Embryonic facial prominence (tissue), 1 donor: ENCODE measurements around the gene ZBTB20.

ENCODE experiments used
- DNase-seq: peaks from one replicate; pipeline ENCODE4 v3.0.0-alpha.2; 2016; ENCODE audit errors: extremely low spot score

ZBTB20 gene

DNA sequence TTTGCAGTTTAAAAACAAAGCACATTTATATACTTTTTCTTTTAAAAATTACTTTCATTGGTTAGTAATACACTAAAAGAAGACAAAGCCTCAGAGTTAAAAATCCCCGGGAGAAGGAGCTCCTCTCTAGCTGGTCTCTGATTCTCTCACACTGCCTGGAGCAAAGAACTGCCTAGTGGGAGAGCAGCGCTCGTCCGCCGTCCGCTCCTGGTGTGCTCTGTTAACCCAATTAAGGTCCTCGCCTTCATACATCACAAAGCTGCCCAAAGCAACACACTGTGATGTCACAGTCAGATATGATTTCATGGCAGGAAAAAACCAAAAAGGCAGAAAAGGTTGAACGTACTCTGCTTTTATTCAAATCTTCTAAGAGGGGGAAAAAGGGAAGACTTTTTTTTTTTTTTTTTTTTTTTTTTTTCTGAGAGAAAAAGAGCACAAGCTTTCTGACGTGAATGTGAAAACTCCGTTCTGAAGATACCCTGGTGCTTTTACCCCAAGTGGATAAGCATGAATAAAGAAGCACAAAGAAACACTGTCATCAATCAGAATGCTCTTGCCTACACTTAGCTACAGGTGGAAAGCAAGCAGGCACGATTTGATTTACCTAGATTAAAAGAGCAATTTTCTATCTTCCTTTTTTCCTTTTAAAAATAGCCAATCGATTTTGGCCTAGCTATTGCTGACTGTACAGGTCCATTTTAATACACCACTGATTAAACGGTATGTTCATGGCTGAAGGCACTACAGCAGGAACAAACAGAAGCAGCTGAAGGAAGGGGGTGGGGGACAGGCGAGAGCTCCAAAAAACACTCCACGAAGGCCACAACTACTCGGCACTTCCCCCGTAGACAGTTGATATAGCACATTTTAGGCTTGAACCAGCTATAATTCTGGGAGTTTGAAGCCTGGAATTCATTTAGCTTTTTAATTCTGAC, 738.1 kb downstream of the ZBTB20 start:
- no peak for DNase-seq

DNA sequence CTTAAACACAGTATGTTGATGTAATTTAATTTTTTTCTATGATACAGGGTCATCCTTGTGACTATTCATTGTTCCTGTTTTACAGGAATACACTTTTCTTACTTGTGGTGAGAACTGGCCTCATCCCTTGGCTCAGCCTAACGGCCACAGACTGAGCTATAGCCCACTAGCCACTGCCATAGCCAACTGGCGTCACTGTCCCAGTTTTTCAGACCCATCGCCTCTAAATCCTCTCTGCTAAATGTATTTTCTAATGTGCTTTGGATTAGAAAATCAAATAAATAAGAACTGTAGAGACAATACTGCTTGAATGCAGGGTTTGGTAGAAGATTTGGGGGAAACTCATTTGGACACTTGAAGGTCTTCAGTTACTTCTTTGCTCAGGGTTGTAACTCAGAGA, 740.2 kb downstream of the ZBTB20 start:
- no peak for DNase-seq

DNA sequence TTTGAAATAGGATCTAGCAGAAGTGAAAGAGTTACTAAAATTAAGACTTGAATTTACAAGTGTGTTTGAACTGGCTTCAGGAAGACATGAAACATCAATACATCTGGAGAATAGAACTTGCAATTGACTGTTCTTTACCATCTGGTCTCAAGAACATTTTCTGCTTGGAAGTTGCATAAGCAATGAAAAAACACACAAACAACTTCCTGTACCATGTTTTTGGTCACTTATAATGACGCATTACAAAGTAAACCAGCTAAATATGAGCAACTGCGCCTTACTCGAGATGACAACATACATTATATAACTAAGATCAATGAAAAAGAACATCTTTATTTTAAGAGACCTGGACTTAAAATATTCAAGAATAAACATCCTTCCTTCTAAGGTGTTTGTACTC, 740.8 kb downstream of the ZBTB20 start:
- no peak for DNase-seq

- DNase-seq = no peak
Measured at GRCh38 chr3:114405202-114405990, 741.7 kb downstream of the ZBTB20 start.

- no peak for DNase-seq
Measured at GRCh38 chr3:114404590-114404989, 742.5 kb downstream of the ZBTB20 start.

DNA sequence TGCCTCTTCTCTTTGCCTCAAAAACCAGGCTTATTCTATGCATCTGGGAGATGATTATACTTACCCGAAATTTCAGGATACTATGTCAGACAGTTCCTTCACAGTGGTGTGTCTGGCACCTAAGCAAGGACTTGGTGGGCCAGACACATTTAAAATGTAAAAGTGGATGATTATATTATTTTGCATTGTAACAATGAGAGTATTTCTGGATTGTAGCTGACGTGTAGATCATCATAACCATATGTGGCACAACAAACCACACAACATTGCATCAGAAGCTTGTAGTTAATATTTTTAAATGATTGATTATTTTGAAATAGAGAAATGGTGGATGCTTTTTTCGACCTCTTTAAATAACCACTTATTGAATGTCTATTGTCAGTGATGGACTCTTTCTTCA, 744.2 kb downstream of the ZBTB20 start:
- DNase-seq = no peak

DNA sequence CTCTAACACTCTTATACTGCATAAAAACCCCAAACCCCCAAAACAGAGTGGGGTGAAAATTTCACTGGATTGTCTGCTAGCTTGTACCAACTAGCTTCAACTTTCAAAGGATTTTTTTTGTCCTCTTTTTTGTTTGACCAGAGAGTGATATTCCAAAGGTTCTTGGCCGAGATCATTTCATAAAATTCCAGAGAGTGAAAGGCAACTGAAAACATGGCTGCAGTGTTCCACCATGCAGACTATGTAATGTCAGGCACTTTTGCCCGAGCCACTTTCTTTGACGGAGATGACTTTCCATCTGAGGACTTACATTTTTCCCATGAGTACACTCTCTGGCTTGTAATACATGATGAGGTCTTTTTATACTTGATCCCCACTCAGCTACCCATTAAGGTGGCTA, 745.7 kb downstream of the ZBTB20 start:
- no peak for DNase-seq

- DNase-seq = no peak
Measured at GRCh38 chr3:114400371-114400770, 746.7 kb downstream of the ZBTB20 start.

DNA sequence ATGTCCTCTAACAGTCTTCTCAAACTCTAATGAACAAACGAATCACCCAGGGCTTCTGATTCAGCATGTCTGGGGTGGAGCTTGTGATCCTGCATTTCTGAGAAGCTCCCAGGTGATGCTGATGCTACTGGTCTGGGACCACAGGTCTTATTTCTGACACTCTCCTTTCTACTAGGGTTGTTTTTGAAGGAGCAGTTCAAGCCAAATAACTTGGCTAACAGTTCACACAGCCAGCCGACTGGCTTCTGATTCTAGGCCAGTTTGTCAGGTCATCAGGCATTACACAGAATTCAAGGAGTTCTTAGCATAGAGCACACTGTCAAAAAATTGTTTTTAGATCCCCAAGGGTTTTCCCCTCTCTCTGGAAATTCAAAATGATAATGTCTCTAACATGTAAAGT, 752.5 kb downstream of the ZBTB20 start:
- DNase-seq = no peak

GRCh38 chr3:114393367-114394072, 753.6 kb downstream of the ZBTB20 start:
- no peak for DNase-seq

DNA sequence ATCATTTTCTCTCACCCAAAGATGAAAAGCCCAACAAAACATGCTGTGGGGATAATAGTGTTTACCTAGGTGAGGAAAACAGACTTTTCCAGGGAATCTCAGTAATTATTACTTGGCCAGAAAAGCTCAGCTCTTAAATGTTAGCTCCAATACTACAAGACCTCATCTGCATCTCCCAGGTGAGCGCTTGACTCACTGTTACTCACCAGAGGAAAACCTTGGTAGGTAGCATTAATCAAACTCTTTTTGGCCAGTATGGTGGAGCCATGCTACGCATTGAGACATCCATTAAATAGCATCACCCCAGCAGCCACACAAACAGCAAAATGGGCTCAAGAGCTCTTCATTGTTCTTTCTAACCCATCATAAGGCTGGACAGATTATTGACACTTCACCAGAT, 754.3 kb downstream of the ZBTB20 start:
- no peak for DNase-seq

- no peak for DNase-seq
Measured at GRCh38 chr3:114389156-114389555, 757.9 kb downstream of the ZBTB20 start.

- no peak for DNase-seq
Measured at GRCh38 chr3:114384558-114384903, 762.6 kb downstream of the ZBTB20 start.

DNA sequence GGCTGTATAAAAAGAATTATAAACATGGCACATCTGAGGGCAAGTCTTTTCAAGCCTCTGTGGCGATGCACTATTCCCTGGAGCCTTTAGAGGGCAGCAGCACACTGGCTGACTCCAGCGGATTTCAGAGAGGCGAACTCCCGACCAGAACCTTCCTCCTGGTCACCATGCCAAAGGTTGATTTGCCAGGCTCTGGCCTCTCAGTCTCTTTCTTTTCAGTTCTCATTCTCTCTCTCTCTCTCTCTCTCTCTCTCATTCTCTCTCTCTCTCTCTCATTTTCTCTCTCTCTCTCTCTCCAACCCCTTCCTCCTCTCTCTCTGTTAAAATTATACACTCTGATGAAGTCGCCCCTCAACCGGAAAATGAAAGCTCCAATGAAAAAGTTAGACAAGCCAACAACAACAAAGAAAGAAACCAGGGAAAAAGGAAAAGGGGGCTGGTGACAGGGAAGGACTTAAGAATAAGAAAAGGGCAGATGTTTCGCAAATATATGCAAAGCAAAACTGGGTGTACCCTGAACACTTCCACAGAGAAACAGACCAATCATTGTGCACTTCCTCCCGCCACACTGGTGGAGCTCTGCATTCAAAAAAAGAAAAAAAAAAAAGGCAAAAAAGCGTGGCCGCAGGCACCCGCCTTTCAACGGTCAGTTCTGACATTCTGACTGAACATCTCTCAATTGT, 763.1 kb downstream of the ZBTB20 start:
- DNase-seq = peak; percentile 64

DNA sequence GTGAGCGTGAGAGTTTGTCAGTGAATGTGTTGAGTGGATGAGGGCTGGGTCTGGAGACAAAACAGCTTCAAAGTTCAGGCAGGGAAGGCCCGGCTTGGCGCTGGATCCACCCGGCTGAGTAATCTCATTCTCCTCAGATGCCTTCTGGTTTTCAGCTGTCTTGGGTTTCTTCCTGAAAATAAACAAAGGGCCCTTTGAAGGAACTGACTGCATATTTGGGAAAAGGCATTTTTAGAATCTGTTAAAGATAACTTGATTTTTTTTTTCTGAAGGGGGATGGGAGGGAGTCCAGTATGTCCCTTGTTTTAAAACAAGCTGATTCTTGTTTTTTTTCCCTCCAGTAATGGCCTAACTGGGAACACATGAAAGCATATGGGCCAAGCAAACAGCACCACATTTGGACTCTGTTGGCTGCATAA, 766.8 kb downstream of the ZBTB20 start:
- no peak for DNase-seq

- DNase-seq = no peak
Measured at GRCh38 chr3:114379266-114379665, 767.8 kb downstream of the ZBTB20 start.

GRCh38 chr3:114378760-114379159, 768.3 kb downstream of the ZBTB20 start:
- no peak for DNase-seq

- DNase-seq = no peak
Measured at GRCh38 chr3:114377426-114377825, 769.7 kb downstream of the ZBTB20 start.

GRCh38 chr3:114376516-114377185, 770.4 kb downstream of the ZBTB20 start:
- DNase-seq = no peak

- DNase-seq = no peak
Measured at GRCh38 chr3:114375608-114376421, 771.3 kb downstream of the ZBTB20 start.
